GM12878 (cell line): ENCODE measurements around the gene MARF1.

Source experiments
- BCL11A ChIP-seq: IDR thresholded peaks from 2 replicates; pipeline ENCODE4 v1.6.1; 2011; ENCODE audit warnings: low read depth, low read length
- CBFB ChIP-seq: IDR thresholded peaks from 2 replicates; pipeline ENCODE4 v1.6.1; 2016; ENCODE audit warnings: antibody characterized with exemption, low read depth
- CHD1 ChIP-seq: IDR thresholded peaks from 2 replicates; pipeline ENCODE4 v1.6.1; 2012; ENCODE audit warnings: low read depth, low read length, improper control_type of control experiment
- CTCF ChIP-seq, 3 experiments: IDR thresholded peaks in 2 of 3; conservative IDR thresholded peaks in 1 of 3; 2 replicates each; pipeline ENCODE4 v1.5.1; 2011; ENCODE audit warnings: low read depth in 3 of 3, low read length in 3 of 3, mild to moderate bottlenecking in 3 of 3, control low read depth in 2 of 3, moderate library complexity in 2 of 3, inconsistent platforms in 1 of 3, mixed read lengths in 1 of 3; ENCODE audit not compliant: control insufficient read depth in 2 of 3, insufficient read depth in 1 of 3; ENCODE audit errors: extremely low read depth in 1 of 3
- E2F4 ChIP-seq: IDR thresholded peaks from 2 replicates; pipeline ENCODE4 v1.6.1; 2012; ENCODE audit warnings: low read depth, low read length, improper control_type of control experiment
- EZH2 ChIP-seq: IDR thresholded peaks from 2 replicates; pipeline ENCODE4 v1.6.1; 2012; ENCODE audit warnings: low read depth, mild to moderate bottlenecking, control low read depth, inconsistent platforms, low read length, borderline replicate concordance; ENCODE audit not compliant: control insufficient read depth
- MXI1 ChIP-seq: fragments of 150-350 bp; IDR thresholded peaks from 2 replicates; pipeline ENCODE4 v1.6.1; 2011; ENCODE audit warnings: low read depth, mild to moderate bottlenecking, inconsistent platforms, low read length, improper control_type of control experiment
- MYC ChIP-seq: IDR thresholded peaks from 2 replicates; pipeline ENCODE4 v1.6.1; 2011; ENCODE audit warnings: mild to moderate bottlenecking, low read length, moderate library complexity, inconsistent platforms; ENCODE audit not compliant: insufficient read depth, insufficient replicate concordance, insufficient read length, severe bottlenecking
- NFYA ChIP-seq: IDR thresholded peaks from 2 replicates; pipeline ENCODE4 v1.6.1; 2011; ENCODE audit warnings: low read depth, mild to moderate bottlenecking, low read length, improper control_type of control experiment, borderline replicate concordance
- SIN3A ChIP-seq: IDR thresholded peaks from 2 replicates; pipeline ENCODE4 v1.6.1; 2012; ENCODE audit warnings: low read depth, low read length, improper control_type of control experiment
- TAF1 ChIP-seq: IDR thresholded peaks from 2 replicates; pipeline ENCODE4 v1.6.1; 2011; ENCODE audit warnings: mild to moderate bottlenecking, low read depth, low read length, borderline replicate concordance

- no peak for TF ChIP-seq E2F4
- TF ChIP-seq BCL11A: no peak
- no peak for TF ChIP-seq CTCF (IDR thresholded peaks at IDR 0.05 in 2 of 3, conservative IDR thresholded peaks at IDR 0.05 in 1 of 3; ENCODE audit: control insufficient read depth in 2 of 3, extremely low read depth in 1 of 3, insufficient read depth in 1 of 3, low read depth in 3 of 3, low read length in 3 of 3)
- TF ChIP-seq MXI1: no peak
- TF ChIP-seq NFYA: no peak
- no peak for TF ChIP-seq MYC
- TF ChIP-seq SIN3A: no peak
- no peak for TF ChIP-seq CBFB
- no peak for TF ChIP-seq EZH2
- TF ChIP-seq TAF1: no peak
- TF ChIP-seq CHD1: no peak
Measured at GRCh38 chr16:15609286-15609649, 33.7 kb downstream of the MARF1 start.
